Prostate gland (tissue), 2 donors: ENCODE data around the gene PTMA. TPM values are rescaled to one million over a fixed set of nuclear protein-coding genes. Genes with fewer than 3 reads are reported as not detected.

Experiments
- DNase-seq: peaks from one replicate; pipeline ENCODE4 v3.0.0-alpha.2; 2019; ENCODE audit warnings: low spot score
- H3K27ac ChIP-seq, 2 donors: fragments of 200-600 bp; sonication (generic); 2 replicates each; pipeline ENCODE4 v1.5.1; 2017 to 2019
- H3K27me3 ChIP-seq: fragments of 200-600 bp; sonication (generic); replicated peaks from 2 replicates; pipeline ENCODE4 v1.5.1; 2019; ENCODE audit not compliant: insufficient read depth
- H3K36me3 ChIP-seq, 2 donors: fragments of 200-600 bp; sonication (generic); 1 replicate in 1 of 2; 2 replicates in 1 of 2; pipeline versions ENCODE4 v1.5.1 to v1.8.1; 2017 to 2019
- H3K4me1 ChIP-seq: fragments of 200-600 bp; sonication (generic); replicated peaks from 2 replicates; pipeline ENCODE4 v1.5.1; 2019
- H3K4me3 ChIP-seq, 2 donors: fragments of 200-600 bp; sonication (generic); 2 replicates each; pipeline ENCODE4 v1.5.1; 2017 to 2019
- H3K9me3 ChIP-seq: fragments of 200-600 bp; sonication (generic); 2 replicates; pipeline ENCODE4 v1.5.1; 2017
- CTCF ChIP-seq, 4 experiments: fragments of 200-600 bp in 2 of 4; fragments of 450-650 bp in 2 of 4; sonication (generic) in 2 of 4; IDR thresholded peaks; 1 replicate in 3 of 4; 2 replicates in 1 of 4; pipeline ENCODE4 v1.5.1; 2016 to 2019; ENCODE audit warnings: antibody characterized with exemption in 4 of 4, mild to moderate bottlenecking in 2 of 4, moderate library complexity in 2 of 4
- POLR2A ChIP-seq: fragments of 450-650 bp; IDR thresholded peaks from one replicate; pipeline ENCODE4 v1.6.1; 2016; ENCODE audit warnings: antibody characterized with exemption, mild to moderate bottlenecking
- POLR2AphosphoS5 ChIP-seq: sonication (generic); formaldehyde crosslinking; IDR thresholded peaks from one replicate; pipeline ENCODE4 v1.6.1; 2017; ENCODE audit warnings: antibody characterized with exemption
- WGBS: methylation state at CpG from one replicate; pipeline ENCODE4 v1.1.5; 2018; 5-methylcytosine and 5-hydroxymethylcytosine counted together
- intact Hi-C: fragments of 100-400 bp; cut with DNase I; formaldehyde crosslinking; loops from one replicate; pipeline ENCODE4 v1.14.2; 2022
- total RNA-seq, 2 donors: library from RNA; depleted of rRNA; stranded (reverse); fragments of >200 nt; gene quantifications; one replicate each; pipeline ENCODE4 v1.1.0, GENCODE V29; 2016

Gene PTMA
- total RNA-seq, 2 donors from 2014 or later, result 418 to 613 TPM

DNA sequence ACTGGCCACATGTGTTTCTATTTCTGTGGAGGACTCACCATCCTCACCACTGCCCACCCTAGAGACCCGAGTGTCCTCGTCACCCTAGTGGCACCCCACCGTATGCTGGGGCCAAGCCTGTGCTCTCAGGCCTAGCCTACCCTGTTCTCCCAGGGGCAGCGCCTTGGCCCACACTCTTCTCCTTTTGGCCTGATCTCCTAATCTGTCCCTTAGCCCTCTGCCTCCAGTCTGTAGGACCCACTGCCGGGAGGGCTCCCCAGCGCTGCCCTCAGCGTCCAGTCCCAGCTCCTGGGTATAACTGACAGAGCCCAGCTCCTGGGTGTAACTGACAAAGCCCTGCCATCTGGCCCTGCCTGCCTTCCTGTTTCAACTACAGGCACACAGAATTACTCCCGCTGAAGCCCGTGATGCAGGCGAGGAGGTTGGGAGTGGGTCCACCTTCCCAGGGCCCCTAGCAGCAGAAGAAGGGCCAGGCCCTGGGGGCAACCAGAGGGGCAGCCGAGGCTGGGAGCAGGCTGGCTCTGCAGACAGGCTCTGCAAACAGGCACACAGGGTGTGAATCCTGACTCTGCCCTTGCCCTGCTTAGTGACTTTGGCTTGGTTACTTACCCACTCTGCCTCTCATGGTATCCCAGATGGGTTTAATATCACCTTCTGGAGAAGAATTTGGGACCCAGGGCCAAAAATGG, 25.6 kb upstream of the PTMA start:
- no peaks in the 10 kb centered on the region for H3K4me1 ChIP-seq
- no peaks in the 10 kb centered on the region for H3K9me3 ChIP-seq
- H3K27me3 ChIP-seq, result no peaks in the 10 kb centered on the region
- TF ChIP-seq POLR2A (no peak), CTCF (IDR thresholded peaks at IDR 0.05) (no peak), POLR2AphosphoS5 (no peak)
- H3K4me3 ChIP-seq, result no peak overlapping the region
- H3K27ac ChIP-seq, result no peak overlapping the region
- intact Hi-C loops, result no loop called here
- no peaks in the 10 kb centered on the region for H3K36me3 ChIP-seq
- 91% methylated on average over 10 of the region's 11 CpGs for WGBS
- no peak for DNase-seq

- Histone ChIP-seq H3K9me3 (no peaks in the 10 kb centered on the region), H3K27me3 (no peaks in the 10 kb centered on the region), H3K27ac (no peak overlapping the region), H3K4me1 (no peaks in the 10 kb centered on the region), H3K4me3 (no peak overlapping the region), H3K36me3 (no peaks in the 10 kb centered on the region)
- intact Hi-C loops, result no loop called here
- TF ChIP-seq POLR2A, result no peak
- no peak for TF ChIP-seq CTCF (IDR thresholded peaks at IDR 0.05)
- no peak for TF ChIP-seq POLR2AphosphoS5
- WGBS, result 91% methylated on average over 8 of the region's 8 CpGs
- no peak for DNase-seq
Observed at GRCh38 chr2:231683292-231684235, 24.8 kb upstream of the PTMA start.

DNA sequence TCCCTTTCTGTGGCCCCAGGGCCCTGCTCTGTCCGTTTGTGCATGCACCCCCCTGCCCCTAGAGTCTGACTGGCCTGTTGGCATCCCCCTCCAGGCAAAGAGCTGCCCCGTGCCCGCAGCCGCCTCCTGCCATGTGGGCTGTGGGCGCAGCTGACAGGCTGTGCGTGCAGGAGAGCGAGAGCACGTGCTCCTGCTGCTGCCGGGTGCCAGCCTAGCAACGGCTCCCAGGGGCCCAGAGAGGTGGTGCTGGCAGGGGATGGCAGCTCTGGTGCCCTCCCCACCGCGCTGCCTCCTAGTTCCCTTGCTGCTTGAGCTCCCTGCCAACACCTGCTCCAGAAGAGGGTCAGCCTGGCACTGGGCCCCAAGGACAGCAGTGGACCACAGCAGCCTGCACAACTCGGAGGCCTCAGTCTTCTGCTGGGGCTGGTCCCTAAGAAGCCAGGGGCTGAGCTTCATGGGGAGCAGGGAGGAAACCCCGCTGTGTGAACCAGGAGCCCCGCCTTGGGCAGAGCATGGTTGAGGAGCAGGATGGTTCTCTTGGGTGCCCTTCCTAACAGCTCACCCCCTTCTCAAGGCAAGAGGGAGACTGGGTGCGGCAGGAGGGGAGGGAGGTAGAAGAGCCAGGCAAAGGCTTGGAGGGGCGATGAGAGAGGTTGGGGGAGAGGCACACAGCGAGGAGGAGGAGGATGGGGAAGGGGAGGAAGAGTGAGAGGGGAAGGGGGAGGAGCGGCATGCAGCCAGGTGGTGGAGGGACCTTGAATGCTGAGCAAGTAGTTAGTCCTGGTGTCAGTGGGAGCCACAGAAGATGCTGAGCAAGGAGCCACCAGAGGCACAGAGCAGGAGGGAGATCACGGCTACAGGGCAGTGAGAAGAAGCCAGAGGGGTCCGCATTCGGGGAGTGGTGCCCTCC, 23.8 kb upstream of the PTMA start:
- H3K27me3 ChIP-seq, result no peaks in the 10 kb centered on the region
- TF ChIP-seq CTCF (IDR thresholded peaks at IDR 0.05) (no peak), POLR2A (no peak), POLR2AphosphoS5 (no peak)
- H3K27ac ChIP-seq, result no peak overlapping the region
- no peaks in the 10 kb centered on the region for H3K36me3 ChIP-seq
- intact Hi-C loops, result no loop called here
- no peaks in the 10 kb centered on the region for H3K4me1 ChIP-seq
- H3K9me3 ChIP-seq, result no peaks in the 10 kb centered on the region
- DNase-seq, result no peak
- H3K4me3 ChIP-seq, result no peak overlapping the region
- 66% methylated on average over 18 of the region's 22 CpGs for WGBS

GRCh38 chr2:231685349-231686191, 22.8 kb upstream of the PTMA start:
- no peak for TF ChIP-seq CTCF (IDR thresholded peaks at IDR 0.05)
- TF ChIP-seq POLR2AphosphoS5, result no peak
- TF ChIP-seq POLR2A, result no peak
- no peaks in the 10 kb centered on the region for H3K4me1 ChIP-seq
- 63% methylated on average over 20 of the region's 20 CpGs for WGBS

More at GRCh38 chr2:231685349-231686191, 22.8 kb upstream of the PTMA start:
- Histone ChIP-seq H3K36me3 (no peaks in the 10 kb centered on the region), H3K27ac (no peak overlapping the region), H3K9me3 (no peaks in the 10 kb centered on the region), H3K4me3 (no peak overlapping the region), H3K27me3 (no peaks in the 10 kb centered on the region)
- no peak for DNase-seq
- intact Hi-C loops, result no loop called here
